Tibial nerve (tissue), 4 donors: ENCODE measurements around the gene SHQ1. TPM values are rescaled to one million over a fixed set of nuclear protein-coding genes. Genes with fewer than 3 reads are reported as not detected.

Experiments used
- DNase-seq, 2 donors: peaks; one replicate each; pipeline ENCODE4 v3.0.0-alpha.2; 2019; ENCODE audit warnings: low spot score in 2 of 2
- H3K27ac ChIP-seq, 4 donors: fragments of 200-600 bp; sonication (generic) in 3 of 4; one replicate each; pipeline ENCODE4 v1.5.1; 2017 to 2019; ENCODE audit warnings: mild to moderate bottlenecking in 1 of 4
- H3K27me3 ChIP-seq, 2 donors: fragments of 200-600 bp; sonication (generic) in 1 of 2; one replicate each; pipeline versions ENCODE4 v1.5.1 to v1.6.0; 2017 to 2019
- H3K36me3 ChIP-seq, 3 donors: fragments of 200-600 bp; sonication (generic); one replicate each; pipeline ENCODE4 v1.5.1; 2018 to 2019
- H3K4me1 ChIP-seq, 4 donors: fragments of 200-600 bp; sonication (generic) in 3 of 4; one replicate each; pipeline ENCODE4 v1.5.1; 2017 to 2019
- H3K4me3 ChIP-seq, 4 donors: fragments of 200-600 bp; sonication (generic) in 3 of 4; one replicate each; pipeline ENCODE4 v1.5.1; 2017 to 2019; ENCODE audit warnings: mild to moderate bottlenecking in 1 of 4, moderate library complexity in 1 of 4
- H3K9me3 ChIP-seq, 4 donors: fragments of 200-600 bp; sonication (generic) in 3 of 4; one replicate each; pipeline ENCODE4 v1.5.1; 2017 to 2019
- CTCF ChIP-seq, 5 experiments: fragments of 200-600 bp in 3 of 5; fragments of 450-650 bp in 2 of 5; sonication (generic) in 3 of 5; IDR thresholded peaks; one replicate each; pipeline ENCODE4 v1.5.1; 2016 to 2019; ENCODE audit warnings: antibody characterized with exemption in 5 of 5, mild to moderate bottlenecking in 3 of 5, moderate library complexity in 2 of 5
- EP300 ChIP-seq, 2 donors: sonication (generic); formaldehyde crosslinking; IDR thresholded peaks; one replicate each; pipeline ENCODE4 v1.6.1; 2017; ENCODE audit warnings: antibody characterized with exemption in 2 of 2, mild to moderate bottlenecking in 1 of 2
- POLR2A ChIP-seq, 2 donors: fragments of 450-650 bp; IDR thresholded peaks; one replicate each; pipeline ENCODE4 v1.6.1; 2017; ENCODE audit warnings: antibody characterized with exemption in 2 of 2, mild to moderate bottlenecking in 2 of 2, moderate library complexity in 2 of 2
- WGBS, 2 donors: methylation state at CpG; one replicate each; pipeline ENCODE4 v1.1.5; 2018; 5-methylcytosine and 5-hydroxymethylcytosine counted together
- total RNA-seq, 4 donors: library from RNA; depleted of rRNA; stranded (reverse); fragments of >200 nt; gene quantifications; one replicate each; pipeline ENCODE4 v1.1.0, GENCODE V29; 2016

SHQ1 gene
- total RNA-seq, 4 donors from 2014 or later: 10.0 to 25.3 (median 19.5) TPM

- peaks cover 0 to 6% (median 0%) of the 10 kb centered on the region in 4 donors for H3K4me1 ChIP-seq
- no peak overlapping the region for H3K4me3 ChIP-seq
- no peaks in the 10 kb centered on the region for H3K9me3 ChIP-seq
- H3K36me3 ChIP-seq: peaks cover 0 to 10% (median 0%) of the 10 kb centered on the region in 3 donors
- H3K27ac ChIP-seq: no peak overlapping the region
- no peaks in the 10 kb centered on the region for H3K27me3 ChIP-seq
- TF ChIP-seq EP300 (IDR thresholded peaks at IDR 0.05): no peak
- no peak for TF ChIP-seq CTCF (IDR thresholded peaks at IDR 0.05)
- TF ChIP-seq POLR2A (IDR thresholded peaks at IDR 0.05): no peak
- 71 to 75% methylated on average over 3 of the region's 3 CpGs for WGBS, 2 donors
- DNase-seq: no peak
These were observed 91.3 kb downstream of the SHQ1 start for GRCh38 chr3:72756900-72757299.

- Histone ChIP-seq H3K9me3 (no peaks in the 10 kb centered on the region), H3K4me3 (no peak overlapping the region), H3K27me3 (no peaks in the 10 kb centered on the region), H3K27ac (no peak overlapping the region), H3K4me1 (peaks cover 0 to 6% (median 0%) of the 10 kb centered on the region in 4 donors), H3K36me3 (peaks cover 0 to 10% (median 0%) of the 10 kb centered on the region in 3 donors)
- DNase-seq: no peak
- WGBS, 2 donors: 95 to 100% methylated on average over 2 of the region's 2 CpGs
- TF ChIP-seq EP300 (IDR thresholded peaks at IDR 0.05) (no peak), POLR2A (IDR thresholded peaks at IDR 0.05) (no peak), CTCF (IDR thresholded peaks at IDR 0.05) (no peak)
These were observed 93.7 kb downstream of the SHQ1 start for GRCh38 chr3:72754582-72754981.

GRCh38 chr3:72753495-72753894 lies 94.8 kb downstream of the SHQ1 start:
- TF ChIP-seq EP300 (IDR thresholded peaks at IDR 0.05) (no peak), POLR2A (IDR thresholded peaks at IDR 0.05) (no peak), CTCF (IDR thresholded peaks at IDR 0.05) (no peak)
- Histone ChIP-seq H3K36me3 (peaks cover 0 to 16% (median 0%) of the 10 kb centered on the region in 3 donors), H3K9me3 (no peaks in the 10 kb centered on the region), H3K27me3 (no peaks in the 10 kb centered on the region), H3K4me3 (no peak overlapping the region), H3K4me1 (peaks cover 0 to 6% (median 0%) of the 10 kb centered on the region in 4 donors), H3K27ac (no peak overlapping the region)
- DNase-seq: no peak
- WGBS, 2 donors: 92 to 95% methylated on average over 5 of the region's 5 CpGs

GRCh38 chr3:72750405-72750965 lies 97.8 kb downstream of the SHQ1 start:
- H3K4me1 ChIP-seq: no peaks in the 10 kb centered on the region
- DNase-seq: no peak
- TF ChIP-seq CTCF (IDR thresholded peaks at IDR 0.05) (no peak), POLR2A (IDR thresholded peaks at IDR 0.05) (no peak), EP300 (IDR thresholded peaks at IDR 0.05) (no peak)
- H3K4me3 ChIP-seq: no peak overlapping the region
- peaks cover 0 to 17% (median 0%) of the 10 kb centered on the region in 3 donors for H3K36me3 ChIP-seq
- WGBS, 2 donors: 79 to 89% methylated on average over 4 of the region's 4 CpGs
- H3K9me3 ChIP-seq: no peaks in the 10 kb centered on the region
- H3K27ac ChIP-seq: no peak overlapping the region
- H3K27me3 ChIP-seq: no peaks in the 10 kb centered on the region

- Histone ChIP-seq H3K4me3 (no peak overlapping the region), H3K36me3 (peaks cover 0 to 17% (median 0%) of the 10 kb centered on the region in 3 donors), H3K9me3 (no peaks in the 10 kb centered on the region), H3K27ac (no peak overlapping the region), H3K4me1 (no peaks in the 10 kb centered on the region), H3K27me3 (no peaks in the 10 kb centered on the region)
- no peak for TF ChIP-seq CTCF (IDR thresholded peaks at IDR 0.05)
- no peak for DNase-seq
- 91 to 95% methylated on average over 6 of the region's 6 CpGs for WGBS, 2 donors
These were observed 99.6 kb downstream of the SHQ1 start for GRCh38 chr3:72748659-72749058.
